HPDE6-E6E7 (cell line): ENCODE measurements around the gene THEM4.
"Not testable (repeated sequence)": the region's sequence is repeated elsewhere in the genome, so short reads cannot be mapped to it uniquely, and the experiment has no call there.

ENCODE experiments used
- DNase-seq: peaks from one replicate; pipeline ENCODE4 v3.0.0; 2011; ENCODE audit warnings: missing footprints; ENCODE audit errors: extremely low spot score

THEM4 gene

GRCh38 chr1:151859891-151860293 lies 49.4 kb downstream of the THEM4 start:
- no peak for DNase-seq

- no peak for DNase-seq
These were observed 50.2 kb downstream of the THEM4 start for GRCh38 chr1:151858886-151859665.

GRCh38 chr1:151858030-151858746 lies 51.1 kb downstream of the THEM4 start:
- DNase-seq = no peak

DNA sequence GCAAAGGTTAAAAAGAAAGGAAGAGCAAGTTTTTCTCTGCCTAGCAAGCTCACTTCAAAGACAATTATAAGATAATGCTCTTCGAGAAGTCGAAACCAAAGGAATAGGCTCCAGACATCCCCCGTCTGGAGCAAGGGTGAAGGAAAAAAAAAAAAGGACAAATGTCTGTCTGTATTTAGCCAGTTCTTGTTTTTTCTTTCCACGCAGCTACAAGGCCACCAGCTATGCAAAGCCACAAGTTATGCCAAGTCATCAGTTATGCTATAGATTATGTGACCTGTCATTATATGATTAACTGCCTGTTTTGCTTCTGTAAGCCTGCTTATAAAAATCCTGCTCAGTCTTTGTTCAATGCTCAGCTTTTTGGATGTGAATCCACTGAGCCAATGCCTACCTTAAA lies 53.4 kb downstream of the THEM4 start:
- DNase-seq = no peak

DNA sequence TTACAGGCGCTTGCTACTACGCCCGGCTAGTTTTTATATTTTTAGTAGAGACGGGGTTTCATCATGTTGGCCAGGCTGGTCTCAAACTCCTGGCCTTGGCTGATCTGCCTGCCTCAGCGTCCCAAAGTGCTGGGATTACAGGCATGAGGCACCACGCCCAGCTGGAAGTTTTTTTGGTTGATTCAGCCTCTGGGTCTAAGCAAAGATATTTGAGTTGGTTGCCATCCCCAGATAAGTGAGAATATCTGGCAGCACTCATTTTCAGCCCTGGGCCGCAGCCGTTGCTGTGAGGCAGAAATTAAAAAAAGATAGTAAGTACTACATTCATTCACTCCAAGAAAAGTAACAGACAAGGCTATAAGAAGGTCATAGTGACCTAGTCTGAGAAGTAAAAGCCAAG lies 53.8 kb downstream of the THEM4 start:
- DNase-seq = not testable (repeated sequence)

- no peak for DNase-seq
These were observed 54.7 kb downstream of the THEM4 start for GRCh38 chr1:151854658-151855057.

- DNase-seq = no peak
These were observed 55.8 kb downstream of the THEM4 start, which contains the start of gene THEM5 for GRCh38 chr1:151853411-151853943. Gene THEM5 (minus strand): TSS chr1:151853712. CDS start chr1:151853565, 147 bp downstream.

- no peak for DNase-seq
These were observed 56.6 kb downstream of the THEM4 start for GRCh38 chr1:151852733-151853132.

DNA sequence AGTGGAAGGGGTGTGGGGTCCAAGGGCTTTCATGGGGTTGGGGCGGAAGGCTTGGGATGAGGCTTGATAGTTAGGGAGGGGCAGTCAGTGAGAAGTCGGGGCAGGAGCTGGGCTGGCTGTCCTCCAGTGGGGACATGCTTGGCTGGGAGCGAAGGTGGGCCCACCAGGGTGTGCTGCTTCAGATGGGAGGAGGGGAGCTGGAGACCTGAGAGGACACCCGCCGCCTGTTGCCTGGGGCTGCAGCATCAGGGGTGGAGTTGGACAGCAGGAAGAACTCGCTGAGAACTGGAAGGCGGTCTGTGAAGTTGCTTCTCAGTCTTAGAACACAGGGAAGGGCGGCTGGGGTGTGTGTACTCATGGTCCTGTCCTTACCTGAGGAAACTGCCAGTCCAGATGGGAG lies 57.4 kb downstream of the THEM4 start:
- DNase-seq = no peak

- no peak for DNase-seq
These were observed 59.4 kb downstream of the THEM4 start for GRCh38 chr1:151849871-151850270.

GRCh38 chr1:151849126-151849525 lies 60.2 kb downstream of the THEM4 start:
- no peak for DNase-seq

DNA sequence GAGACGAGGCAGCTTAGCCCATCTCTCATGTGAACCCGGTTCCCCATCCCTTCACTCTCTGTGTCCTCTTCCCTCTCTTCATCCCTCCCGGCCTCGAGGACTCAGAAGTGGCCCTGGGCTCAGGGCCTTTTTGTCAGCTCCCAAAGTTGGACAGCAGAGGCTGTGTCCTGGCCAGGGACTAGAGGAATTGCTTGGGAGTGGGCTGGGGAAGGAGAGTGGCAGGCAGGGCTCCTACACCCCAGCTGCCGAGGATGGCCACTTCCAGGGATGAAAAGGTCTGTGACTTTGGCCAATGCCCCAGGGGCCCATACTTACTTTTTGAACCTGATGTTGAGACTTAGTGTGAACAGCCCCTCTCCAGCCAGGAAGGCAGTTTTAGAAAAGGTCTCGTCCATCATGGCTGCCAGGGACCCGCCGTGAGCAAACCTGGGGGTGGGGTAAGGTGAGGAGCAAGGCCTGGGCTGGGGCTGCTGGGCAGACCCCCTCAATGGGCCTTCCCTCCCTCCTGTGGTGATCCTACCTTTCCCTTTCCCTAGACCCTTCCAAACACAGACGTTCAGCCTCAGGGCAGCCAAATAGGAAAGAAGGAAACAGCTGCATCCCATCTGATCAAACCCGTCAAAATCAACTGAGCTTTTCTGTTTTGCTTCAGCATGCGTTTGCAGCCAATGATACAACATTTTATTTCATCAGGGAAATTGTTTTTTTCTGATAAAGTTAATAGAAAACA lies 61.3 kb downstream of the THEM4 start:
- no peak for DNase-seq

DNA sequence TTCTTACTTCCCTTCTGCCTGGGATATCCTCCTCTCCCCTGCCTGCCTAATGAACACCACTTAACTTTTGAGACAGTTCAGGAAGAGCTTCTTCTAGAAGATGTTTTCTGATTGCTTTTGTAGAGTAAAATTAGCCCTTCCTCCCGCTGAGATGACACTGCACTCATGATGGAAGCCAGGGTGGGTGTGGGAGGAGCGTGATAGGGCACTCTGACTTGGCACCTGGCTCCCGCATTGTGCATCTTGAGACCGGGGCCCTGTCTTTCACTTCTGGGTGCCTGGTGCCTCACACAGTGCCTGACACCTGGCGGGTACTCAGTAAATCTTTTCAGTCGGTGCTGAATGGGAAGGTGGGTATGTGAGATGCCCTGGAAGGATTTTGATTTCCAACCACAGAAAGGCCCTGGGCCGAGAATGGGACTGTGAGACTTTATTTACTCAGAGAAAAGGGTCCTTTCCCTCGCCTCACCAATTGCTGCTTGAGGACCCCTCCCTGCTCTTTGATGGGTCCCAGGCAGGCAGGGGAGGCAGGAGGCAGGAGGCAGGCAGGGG lies 62.5 kb downstream of the THEM4 start:
- DNase-seq = no peak

GRCh38 chr1:151846062-151846568 lies 63.2 kb downstream of the THEM4 start:
- DNase-seq = peak; percentile 83

GRCh38 chr1:151843398-151843797 lies 65.9 kb downstream of the THEM4 start:
- no peak for DNase-seq

GRCh38 chr1:151841141-151841540 lies 68.2 kb downstream of the THEM4 start:
- DNase-seq = no peak

GRCh38 chr1:151840421-151840820 lies 68.9 kb downstream of the THEM4 start:
- no peak for DNase-seq

DNA sequence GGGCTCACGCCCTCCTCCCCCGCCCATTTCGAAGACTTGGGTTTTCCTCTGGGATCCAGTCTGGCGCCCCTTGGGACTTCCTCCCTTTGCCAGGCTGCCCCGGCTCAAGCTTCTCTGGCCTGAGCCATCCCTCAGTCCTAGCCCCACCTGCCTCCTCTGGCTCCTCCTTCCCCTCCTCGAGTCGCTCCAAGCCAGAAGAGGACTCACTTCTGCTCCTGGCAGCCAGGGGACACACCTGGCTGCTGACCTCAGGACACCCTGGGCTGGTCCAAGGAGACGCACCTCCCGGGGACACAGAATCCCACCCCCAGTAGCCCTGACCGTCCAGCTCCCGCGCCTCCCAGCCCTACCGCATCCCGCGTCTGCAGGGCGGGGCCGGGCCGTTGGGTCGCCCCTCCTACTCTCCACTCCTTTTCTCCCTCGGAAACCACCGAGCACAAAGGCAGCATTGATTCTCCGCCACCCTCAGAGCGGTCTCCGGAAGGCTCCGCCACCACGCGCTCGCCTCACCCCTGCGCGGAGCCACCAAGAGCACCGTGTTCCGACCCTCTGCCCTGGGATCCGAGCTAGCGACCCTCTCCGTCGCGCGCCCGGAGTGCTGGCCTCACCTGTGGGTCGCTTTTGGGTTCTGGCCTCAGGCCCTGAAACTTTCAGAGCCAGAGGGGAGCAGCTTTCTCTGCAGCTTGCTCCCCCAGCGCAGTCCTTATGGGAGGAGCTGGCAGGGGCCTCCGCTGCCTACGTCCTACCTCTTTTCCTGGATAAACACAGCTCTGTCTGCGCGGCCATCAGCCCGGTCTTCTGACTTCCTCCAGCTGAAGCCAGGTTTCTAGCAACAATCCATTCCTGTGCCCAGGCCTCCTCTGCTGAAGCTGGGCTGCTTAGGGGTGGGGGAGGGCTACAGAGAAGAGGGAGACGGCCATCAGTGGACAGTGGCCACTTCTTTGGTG lies 69.6 kb downstream of the THEM4 start, which contains the start of gene C2CD4D:
TSS of gene C2CD4D (minus strand) at position 364 of the 947 bp plus-strand sequence. CDS start 831 bp downstream, outside the sequence.
- DNase-seq = peak; percentile 77

- no peak for DNase-seq
These were observed 70.3 kb downstream of the THEM4 start for GRCh38 chr1:151839082-151839412.
